HG02610 (cell line): ENCODE measurements around the gene PIF1.
"Not testable (repeated sequence)": the region's sequence is repeated elsewhere in the genome, so short reads cannot be mapped to it uniquely, and the experiment has no call there.

Experiments
- ATAC-seq: cut with Tn5 transposase; IDR thresholded peaks from one replicate; pipeline ENCODE4 v1.9.1; 2021; ENCODE audit warnings: mild to moderate bottlenecking, moderate library complexity; ENCODE audit not compliant: unreplicated experiment

PIF1 gene

DNA sequence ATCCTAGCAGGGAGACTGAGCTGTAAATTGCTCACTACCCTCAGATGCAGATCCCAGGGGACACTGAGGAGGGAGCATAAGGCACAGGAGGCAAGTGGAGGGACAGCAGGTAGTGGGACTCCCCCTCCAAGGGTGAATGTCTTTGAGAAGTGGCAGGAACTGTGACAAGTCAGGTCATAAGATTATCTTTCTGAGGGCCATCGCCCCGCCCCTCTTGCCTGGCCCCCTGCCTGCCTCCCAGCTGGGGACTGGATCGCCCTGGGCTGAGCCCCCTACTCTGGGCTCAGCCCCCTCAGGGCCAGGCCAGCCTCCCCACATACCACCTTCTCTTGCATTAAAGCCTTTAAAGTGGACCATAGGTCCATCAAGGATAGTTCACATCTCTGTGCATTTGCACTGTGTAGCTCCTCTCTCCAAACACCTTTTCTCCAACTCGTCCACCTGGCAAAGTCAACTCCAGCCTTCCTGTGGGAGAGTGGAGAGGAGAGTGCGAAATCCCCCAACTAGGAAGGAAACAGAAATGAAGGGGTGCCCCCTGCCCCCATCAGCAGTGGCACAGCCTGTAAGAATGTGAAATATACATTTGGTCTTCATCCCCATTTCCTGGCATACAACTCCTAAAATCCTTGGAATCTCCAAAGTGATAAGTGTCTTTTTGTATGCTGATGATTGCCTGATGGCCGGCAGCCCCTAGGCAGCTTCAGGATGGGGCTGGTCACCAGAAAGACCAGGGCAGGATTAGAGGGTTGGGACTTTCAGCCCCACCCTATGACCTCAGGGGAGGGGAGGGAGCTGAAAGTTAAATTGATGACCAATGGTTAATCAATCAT is 14.7 kb downstream of the PIF1 start:
- ATAC-seq, result no peak

DNA sequence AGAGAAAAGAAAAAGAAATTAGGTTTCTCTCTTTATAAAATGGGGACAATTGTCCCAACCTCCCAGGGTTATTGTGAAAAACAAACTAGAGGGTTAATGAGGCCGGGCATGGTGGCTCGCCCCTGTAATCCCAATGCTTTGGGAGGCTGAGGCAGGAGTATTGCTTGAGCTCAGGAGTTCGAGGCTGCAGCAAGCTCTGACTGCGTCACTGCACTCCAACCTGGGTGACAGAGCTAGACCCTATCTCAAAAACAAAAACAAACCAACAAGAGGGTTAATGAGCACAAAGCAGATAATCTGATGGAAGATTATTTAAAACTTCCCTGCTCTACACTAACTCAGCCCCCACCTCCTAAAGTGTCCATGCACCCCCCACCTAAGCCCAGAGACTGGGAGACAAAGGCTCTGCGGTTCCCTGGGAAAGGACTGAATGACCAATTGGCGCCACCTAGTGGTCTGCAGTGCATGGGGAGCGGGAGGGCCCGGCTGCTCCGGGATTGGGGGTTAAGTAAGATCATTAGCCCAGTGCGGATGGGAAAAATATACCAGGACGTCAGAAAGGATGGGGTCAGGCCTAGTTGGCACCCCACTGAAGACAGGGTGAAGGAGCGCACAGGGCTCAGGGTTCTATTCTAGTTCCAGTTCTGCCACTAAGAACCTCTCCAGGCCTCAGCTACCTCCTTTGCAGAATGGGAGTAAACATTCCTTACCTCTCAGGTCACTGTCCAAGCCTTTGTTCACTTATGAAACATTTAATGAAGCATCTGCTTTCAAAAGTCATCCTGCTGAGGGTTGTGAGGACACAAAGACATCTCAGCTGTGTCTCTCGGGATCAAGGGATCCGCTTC is 15.6 kb downstream of the PIF1 start:
- ATAC-seq, result no peak

- no peak for ATAC-seq
These were observed 16.5 kb downstream of the PIF1 start for GRCh38 chr15:64808785-64809453.

GRCh38 chr15:64807751-64808222 is 17.7 kb downstream of the PIF1 start:
- no peak for ATAC-seq

DNA sequence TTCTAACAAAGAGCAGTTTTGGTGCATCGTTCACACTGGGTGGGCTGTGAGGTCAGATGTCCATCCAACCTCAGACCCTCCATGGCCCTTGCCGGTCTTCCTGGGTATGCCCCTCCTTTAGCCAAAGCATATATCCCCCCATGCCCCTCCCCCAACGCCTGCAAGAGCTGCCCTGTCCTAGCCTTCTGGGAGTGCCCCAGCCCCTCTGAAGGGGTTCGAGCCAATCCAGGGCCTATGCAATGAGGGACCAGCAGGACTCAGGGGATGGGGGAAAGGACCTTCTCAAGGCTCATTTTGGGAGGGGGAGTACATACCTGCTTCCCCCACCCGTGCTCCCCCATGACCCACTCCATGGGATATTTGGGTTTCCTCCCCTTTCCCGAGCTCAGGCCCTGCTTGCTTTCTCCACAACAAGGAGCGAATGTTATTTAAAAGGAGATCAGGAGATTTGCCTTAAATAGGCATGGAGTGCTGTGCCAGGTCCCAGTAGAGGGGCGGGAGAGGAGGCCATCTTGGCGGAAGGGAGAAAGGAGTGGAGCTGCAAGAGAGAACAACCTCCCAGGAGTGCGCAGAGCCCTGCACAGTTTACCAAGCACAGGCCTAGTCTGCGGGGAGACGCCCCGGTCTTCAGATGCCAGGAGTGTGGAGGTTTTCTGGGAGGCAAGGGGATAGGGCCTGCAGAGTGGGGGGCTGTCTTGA is 18.2 kb downstream of the PIF1 start:
- ATAC-seq, result no peak

- no peak for ATAC-seq
These were observed 18.9 kb downstream of the PIF1 start for GRCh38 chr15:64806509-64806908.

DNA sequence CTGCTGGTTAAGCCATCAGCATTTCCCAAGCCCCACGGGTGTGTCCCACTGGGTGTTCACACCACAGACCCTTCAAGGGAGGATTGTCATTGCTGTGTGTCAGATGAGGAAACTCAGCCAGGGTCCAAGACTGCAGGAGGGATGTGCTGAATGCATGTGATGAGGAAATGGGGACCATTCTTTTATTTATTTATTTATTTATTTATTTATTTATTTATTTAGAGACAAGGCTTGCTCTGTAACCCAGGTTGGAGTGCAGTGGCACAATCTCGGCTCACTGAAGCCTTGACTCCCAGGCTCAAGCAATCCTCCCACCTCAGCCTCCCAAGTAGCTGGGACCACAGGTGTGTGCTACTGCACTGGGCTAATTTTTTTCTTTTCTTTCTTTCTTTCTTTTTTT is 20.8 kb downstream of the PIF1 start:
- ATAC-seq, result no peak

DNA sequence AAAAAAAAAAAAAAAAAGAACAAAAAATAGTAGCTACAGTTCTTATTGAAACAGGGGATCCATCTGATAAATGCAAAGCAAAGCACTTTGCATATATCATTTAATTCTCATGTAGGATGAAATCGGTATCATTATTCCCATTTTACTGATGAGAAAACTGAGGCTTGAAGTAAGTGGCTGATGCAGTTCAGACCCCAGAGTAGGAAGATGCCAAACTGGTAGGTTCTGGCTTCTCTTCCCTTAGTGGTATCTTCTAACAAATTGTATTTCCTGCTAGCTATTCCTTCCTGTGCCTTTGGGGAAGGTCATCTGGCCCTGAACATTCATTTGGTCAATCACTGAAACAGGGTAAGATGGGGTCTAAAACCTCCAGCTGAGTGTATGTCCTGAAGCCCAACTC is 21.9 kb downstream of the PIF1 start:
- no peak for ATAC-seq

GRCh38 chr15:64800476-64800875 is 25.0 kb downstream of the PIF1 start:
- no peak for ATAC-seq

- ATAC-seq, result not testable (repeated sequence)
These were observed 26.5 kb downstream of the PIF1 start for GRCh38 chr15:64798905-64799304.

DNA sequence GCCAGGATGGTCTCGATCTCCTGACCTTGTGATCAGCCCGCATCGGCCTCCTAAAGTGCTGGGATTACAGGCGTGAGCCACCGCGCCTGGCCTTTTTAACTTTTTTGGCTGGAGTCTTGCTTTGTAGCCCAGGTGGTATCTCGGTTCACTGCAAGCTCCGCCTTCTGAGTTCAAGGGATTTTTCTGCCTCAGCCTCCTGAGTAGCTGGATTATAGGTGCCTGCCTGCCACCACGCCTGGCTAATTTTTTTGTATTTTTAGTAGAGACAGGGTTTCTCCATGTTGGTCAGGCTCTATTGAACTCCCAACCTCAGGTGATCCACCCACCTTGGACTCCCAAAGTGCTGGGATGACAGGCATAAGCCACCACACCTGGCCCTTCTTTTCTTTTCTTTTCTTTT is 29.5 kb downstream of the PIF1 start:
- ATAC-seq, result not testable (repeated sequence)

- not testable (repeated sequence) for ATAC-seq
These were observed 30.1 kb downstream of the PIF1 start for GRCh38 chr15:64795299-64795698.

DNA sequence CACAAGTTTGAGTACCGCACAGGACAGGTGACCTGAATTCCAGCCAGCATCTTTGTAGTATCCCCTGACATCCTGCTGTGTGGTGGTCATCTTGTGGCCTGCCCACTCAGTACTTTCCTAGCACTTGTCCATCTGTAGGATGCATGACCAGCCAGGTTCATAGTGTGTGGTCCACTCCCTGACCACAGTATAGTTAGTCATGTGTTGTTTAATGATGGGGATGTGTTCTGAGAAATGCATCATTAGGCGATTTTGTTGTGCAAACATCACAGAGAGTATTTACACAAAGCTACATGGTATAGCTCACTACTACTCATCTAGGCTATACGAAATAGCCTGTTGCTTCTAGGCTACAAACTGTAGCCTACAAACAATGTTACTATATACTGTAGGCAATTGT is 33.2 kb downstream of the PIF1 start:
- no peak for ATAC-seq

DNA sequence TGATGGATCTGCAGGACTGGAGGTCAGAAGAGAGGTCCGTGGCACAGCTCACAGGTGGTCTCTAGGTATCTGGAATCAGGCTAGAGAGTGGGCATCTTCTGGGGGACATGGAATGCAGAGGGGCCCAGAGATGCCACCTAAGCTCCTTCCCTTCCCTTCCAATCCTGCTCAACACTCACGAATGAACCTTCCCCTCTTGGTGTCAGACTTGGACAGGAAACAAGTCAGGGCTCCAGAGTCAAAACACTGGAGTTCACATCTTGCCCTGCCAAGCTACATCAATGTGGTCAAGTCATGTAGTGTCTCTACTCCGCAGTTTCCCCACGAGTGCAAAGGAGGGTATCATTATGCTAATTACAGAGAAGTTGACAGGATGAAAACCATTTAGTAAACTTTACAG is 34.0 kb downstream of the PIF1 start:
- no peak for ATAC-seq

DNA sequence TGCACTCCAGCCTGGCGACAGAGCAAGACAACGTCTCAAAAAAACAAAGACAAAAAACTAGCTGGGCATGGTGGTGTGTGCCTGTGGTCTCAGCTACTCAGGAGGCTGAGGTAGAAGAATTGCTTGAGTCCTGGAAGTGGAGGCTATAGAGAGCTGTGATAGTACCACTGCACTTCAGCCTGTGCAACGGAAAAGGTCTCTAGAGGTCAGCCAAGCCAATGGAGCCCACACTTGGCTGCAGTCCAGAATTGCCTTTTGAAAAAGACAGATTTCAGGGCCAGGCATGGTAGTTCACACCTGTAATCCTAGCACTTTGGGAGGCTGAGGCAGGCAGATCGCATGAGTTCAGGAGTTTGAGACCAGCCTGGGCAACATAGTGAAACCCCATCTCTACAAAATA is 41.7 kb downstream of the PIF1 start:
- no peak for ATAC-seq

GRCh38 chr15:64782751-64783150 is 42.7 kb downstream of the PIF1 start:
- ATAC-seq, result no peak

- no peak for ATAC-seq
These were observed 44.1 kb downstream of the PIF1 start for GRCh38 chr15:64781299-64781698.

DNA sequence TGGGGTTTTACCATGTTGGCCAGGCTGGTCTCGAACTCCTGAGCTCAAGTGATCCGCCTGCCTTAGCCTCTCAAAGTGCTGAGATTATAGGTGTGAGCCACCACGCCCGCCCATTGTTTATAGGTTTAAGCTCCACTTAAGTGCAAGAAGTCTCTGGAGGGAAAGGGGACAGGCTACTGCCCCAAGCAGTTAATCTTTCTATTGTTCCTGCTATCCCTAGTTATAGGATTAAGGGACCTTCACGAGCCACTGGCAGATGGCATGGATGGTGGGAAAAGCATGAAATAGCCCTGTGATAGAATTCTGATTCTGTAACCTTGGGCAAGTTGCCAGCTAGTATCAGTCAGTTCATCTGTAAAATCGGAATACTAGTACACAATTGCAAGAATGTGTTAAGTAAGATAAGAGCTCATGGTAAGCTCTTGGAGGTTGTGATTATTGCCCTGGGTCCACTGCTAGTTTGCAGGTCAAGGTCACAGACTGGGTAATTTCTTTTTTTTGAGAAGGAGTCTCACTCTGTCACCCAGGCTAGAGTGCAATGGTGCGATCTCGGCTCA is 44.8 kb downstream of the PIF1 start:
- no peak for ATAC-seq

- ATAC-seq, result no peak
These were observed 45.8 kb downstream of the PIF1 start for GRCh38 chr15:64779630-64780029.

GRCh38 chr15:64779024-64779423 is 46.4 kb downstream of the PIF1 start:
- no peak for ATAC-seq

GRCh38 chr15:64776402-64776786 is 49.1 kb downstream of the PIF1 start:
- no peak for ATAC-seq
